Amniotic epithelial cell (primary cell): ENCODE results near the gene RGS7.

Experiments
- DNase-seq: peaks from one replicate; pipeline ENCODE4 v3.0.0-alpha.2; 2010; ENCODE audit warnings: low read depth

RGS7 gene

DNA sequence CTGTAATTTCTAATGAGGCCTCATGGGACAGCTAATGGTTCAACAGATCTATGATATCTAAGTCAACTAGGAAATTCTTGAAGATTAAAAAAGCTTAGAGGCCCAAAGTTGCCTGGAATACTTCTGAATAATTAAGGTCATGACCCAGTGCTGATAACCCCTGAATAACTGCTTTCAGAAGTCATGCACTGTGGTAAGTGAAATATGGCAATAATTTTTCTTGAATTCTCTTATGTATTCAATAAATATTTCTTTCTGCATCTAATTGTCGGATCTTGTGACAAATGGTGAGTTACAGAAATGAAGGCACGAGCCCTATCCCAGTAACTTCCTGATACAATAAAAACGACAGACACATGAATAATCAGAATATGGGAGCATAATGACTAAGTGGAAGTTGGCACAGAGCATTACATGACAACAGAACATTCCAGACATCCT lies 525.8 kb downstream of the RGS7 start:
- DNase-seq: peak; percentile 91

GRCh38 chr1:240829487-240829886 lies 527.5 kb downstream of the RGS7 start:
- no peak for DNase-seq

GRCh38 chr1:240827786-240828185 lies 529.2 kb downstream of the RGS7 start:
- DNase-seq: peak; percentile 59

- no peak for DNase-seq
Observed at GRCh38 chr1:240824238-240824637, 532.8 kb downstream of the RGS7 start.

GRCh38 chr1:240823357-240823756 lies 533.6 kb downstream of the RGS7 start:
- DNase-seq: no peak

- DNase-seq: no peak
Observed at GRCh38 chr1:240821925-240822324, 535.1 kb downstream of the RGS7 start.

DNA sequence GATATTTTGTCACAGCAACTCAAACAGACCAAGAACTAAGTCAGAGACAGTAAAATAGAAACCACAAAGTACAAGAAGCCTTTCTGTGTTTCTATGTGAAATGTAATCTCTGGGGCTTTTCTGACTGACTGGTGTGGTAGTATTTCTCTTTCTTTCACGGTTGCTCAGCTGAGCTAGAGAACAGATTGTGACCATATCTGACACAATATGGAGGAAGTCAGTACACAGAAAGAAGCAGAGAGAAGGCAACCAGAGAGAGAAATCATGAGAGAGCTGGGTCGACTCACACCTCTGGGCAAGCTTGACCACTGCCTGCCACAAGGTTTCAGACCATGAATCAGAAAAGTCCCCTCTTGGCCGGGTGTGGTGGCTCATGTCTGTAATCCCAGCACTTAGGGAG lies 536.2 kb downstream of the RGS7 start:
- peak; percentile 44 for DNase-seq

GRCh38 chr1:240816472-240816871 lies 540.5 kb downstream of the RGS7 start:
- no peak for DNase-seq

GRCh38 chr1:240813720-240814119 lies 543.3 kb downstream of the RGS7 start:
- no peak for DNase-seq

GRCh38 chr1:240811256-240811655 lies 545.7 kb downstream of the RGS7 start:
- DNase-seq: no peak

DNA sequence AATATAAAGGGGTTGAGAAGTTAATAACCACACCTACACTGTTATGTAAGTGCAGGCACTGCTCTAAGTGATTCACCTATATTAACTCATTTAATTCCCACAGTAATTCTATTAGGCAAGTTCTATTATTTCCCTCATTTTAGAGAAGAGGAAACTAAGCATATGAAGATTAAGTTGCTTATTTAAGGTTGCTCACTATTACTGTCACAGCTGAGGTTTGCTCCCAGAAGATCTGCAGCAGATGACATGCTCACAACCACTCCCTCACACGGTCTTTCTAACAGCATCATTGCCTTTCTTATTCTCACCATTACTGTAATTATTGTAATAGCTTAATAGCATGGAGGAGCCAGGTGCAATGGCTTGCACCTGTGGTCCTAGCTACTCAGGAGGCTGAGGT lies 548.6 kb downstream of the RGS7 start:
- no peak for DNase-seq

DNA sequence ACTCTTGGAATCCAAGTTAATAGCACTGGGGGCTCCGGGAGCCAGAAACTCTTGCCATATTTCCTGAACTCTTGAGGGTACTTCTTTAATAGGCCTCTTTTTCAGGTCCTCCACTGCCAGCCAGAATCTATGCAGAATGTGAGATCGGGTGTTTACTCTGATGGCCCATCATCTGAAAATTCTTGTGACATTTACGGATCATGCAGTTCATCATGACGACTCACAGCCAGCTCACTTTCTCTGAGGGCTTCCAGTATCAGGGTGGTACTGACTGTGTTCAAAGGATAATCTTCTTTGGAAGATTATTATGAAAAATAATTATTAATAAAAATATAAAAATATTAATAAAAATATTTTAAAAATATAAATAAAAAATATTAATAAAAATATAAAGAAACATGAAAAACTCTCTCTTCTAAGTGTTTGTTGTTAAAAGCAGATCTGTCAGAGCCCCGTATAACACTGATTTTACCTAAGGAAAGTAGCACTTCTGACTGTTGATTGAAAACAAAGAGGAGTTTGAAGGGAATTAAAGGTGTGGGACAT lies 550.7 kb downstream of the RGS7 start:
- DNase-seq: no peak

- DNase-seq: peak; percentile 50
Observed at GRCh38 chr1:240804475-240804874, 552.5 kb downstream of the RGS7 start.

DNA sequence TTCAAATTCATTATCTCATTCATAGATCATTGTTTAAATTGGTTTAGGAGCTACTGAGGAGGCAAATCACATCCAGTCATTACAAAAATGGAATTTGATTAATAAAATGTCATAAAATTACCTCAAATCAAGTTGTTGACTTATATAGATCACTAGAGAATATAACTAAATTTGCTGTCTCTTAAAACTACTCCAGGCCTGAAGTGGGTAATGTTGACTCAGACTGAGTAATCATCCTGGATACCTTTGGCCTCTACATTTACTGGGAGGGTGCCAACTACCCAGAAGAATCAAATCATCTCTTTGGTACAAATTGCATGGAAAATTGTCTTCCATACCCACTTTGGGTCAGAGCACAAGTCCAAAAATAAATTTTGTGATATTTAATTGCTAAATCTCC lies 553.9 kb downstream of the RGS7 start:
- peak; percentile 51 for DNase-seq

- DNase-seq: no peak
Observed at GRCh38 chr1:240802271-240802670, 554.7 kb downstream of the RGS7 start.

DNA sequence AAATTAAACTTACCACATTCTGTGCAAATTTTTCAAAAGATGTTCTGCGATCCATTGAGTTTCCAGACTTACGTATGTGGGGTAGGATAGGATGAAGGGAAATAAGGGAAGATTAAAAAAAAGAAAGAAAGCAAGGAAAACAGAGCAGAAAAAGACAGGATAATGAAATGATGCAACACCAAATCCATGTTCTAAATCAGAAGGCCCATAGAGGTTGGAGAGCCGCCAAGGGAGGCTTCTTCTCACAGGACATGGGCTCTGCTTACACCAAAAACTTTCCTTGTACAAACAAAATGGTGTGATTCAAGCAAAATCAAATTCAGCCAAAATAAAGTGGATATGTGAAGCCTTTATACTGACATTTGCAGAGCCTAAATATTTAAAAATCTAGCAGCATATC lies 555.6 kb downstream of the RGS7 start:
- DNase-seq: peak; percentile 37

DNA sequence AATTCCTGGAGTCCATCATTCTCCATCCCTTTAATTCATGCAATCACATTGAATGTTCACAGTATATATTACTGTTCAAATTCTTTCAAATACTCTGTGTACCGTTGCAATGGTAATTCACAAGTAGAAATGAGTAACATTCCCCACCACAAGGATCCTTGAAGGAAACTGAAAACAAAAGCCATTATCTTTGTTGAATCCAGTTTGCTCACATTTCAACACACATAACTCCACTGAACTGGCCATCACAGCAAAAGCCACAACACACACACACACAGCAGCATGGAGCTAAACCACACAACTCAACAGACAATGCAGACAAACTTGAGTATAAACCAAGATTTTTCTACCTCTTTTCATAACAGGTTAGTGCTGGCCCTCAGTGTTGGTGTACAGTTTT lies 556.7 kb downstream of the RGS7 start:
- DNase-seq: peak; percentile 67

GRCh38 chr1:240797050-240797449 lies 560.0 kb downstream of the RGS7 start:
- peak; percentile 29 for DNase-seq

DNA sequence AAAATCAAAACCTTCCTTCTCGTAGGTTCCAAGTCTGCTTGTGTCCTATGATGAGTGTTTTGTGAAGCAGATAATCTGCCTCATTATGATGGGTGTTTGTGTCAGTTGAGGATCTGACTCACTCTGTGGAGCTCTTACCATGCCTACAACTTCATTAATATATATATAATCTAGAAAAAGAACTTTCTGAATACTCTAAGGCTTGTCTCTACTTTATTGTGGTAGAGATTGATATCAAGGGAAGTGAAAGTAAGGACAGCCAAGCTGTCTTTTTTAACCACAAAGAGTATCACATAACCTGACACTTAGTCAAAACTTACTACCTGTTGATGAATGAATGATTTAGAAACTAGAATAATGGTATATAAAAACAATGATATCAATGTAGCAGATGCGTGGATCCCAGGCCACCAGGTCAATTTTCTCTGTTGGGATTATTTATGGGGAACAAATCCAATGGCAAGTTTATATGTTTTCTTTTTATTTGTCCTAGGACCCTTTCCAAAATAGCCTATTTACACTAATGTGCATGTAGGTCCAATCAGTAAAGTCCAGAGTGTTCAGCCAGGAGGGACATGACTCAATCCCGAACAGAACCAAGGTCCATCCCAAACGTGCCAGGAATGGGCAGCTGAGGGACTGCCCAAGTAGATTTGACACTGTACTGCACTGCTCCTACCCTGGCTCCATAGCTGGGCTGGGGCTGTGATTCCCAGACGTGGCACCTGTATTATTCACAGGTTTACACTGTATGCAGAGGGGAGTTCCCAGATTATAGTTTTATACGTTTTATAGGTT lies 562.8 kb downstream of the RGS7 start:
- peak; percentile 19 for DNase-seq

DNA sequence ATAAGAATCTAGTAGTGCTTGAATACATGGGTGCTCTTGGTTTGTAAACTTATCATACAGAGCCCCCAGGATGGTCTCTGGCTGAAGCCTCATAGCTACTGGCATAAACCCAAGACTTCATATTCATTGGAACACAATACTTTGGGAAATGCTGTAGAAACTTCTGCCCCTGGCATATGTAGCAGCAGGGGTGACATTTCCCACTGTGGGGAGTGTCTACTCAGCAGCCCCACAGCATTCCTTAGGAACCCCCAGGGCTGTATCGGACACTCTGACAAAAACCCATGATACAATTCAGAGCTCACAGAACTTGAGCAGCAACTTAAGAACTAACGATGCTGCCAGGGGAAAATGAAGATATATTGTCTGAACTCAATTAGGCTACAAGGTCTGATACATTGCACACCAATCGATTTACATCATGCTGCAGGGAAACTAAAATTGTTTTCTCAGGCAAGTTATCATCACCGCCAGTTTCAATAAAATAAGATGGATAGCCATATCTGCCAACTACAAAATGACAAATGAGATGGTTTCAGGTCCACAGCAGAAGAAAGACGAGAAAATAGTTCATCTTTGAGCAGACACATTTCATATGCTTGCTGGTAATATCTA lies 564.0 kb downstream of the RGS7 start:
- no peak for DNase-seq

DNA sequence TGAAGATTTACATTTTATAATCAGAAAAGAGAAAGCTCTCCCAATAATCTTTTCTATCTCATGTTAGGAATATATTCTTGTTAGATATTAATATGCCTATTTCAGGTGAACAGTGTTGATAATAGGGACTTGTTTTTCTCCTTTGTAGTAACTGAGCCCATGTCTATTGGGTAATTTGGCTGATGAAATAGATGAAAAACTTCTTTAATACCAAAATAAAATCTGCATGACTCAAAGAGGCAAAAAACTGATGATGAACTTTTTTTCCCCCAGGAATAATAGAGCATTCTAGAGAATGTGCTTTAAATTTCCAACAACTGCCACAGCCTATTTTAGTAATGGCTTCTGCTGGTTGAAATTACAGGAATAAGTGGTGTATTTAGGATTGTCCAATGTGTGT lies 566.1 kb downstream of the RGS7 start:
- no peak for DNase-seq

DNA sequence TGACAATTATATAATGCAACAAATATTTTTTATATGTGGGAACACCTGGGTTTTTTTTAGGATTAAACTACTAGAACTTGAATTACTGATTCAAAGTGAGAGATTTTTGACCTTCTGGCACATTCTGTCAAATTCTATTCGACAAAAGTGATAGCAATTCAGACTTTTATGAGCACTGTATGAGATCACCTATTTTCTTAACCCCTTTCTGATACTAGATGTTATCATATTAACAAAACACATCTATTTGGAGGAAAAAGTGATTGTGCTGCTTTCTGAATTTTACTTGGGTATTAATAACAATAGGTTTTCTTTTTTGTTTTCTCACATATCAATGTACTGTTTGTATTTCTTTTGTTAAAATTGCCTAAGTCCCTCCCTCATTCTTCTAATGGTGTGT lies 570.1 kb downstream of the RGS7 start:
- no peak for DNase-seq

DNA sequence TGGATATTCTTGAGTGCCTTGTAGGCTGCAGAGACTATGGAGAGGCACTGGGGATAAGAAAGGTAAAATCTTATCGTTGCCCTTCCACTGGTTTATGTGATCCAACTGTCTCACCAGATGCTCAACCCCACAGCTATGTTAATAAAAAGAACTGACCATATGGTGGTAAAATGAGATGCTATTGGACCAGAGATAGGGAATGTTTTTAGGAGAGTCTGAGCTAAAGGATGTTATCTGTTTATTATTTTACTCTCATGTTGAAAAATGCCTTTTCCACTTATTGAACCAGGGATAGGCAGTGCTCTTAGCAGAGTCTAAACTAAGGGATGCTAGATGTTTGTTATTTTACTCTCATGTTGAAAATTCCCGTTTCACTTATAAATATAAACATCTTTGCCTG lies 572.2 kb downstream of the RGS7 start:
- DNase-seq: no peak
